Naive B cell (primary cell): ENCODE measurements around the gene DAAM2. TPM values are rescaled to one million over a fixed set of nuclear protein-coding genes. Genes with fewer than 3 reads are reported as not detected.

Experiments used
- ATAC-seq, 2 donors: fragments of 150-1000 bp; cut with Tn5 transposase; 2 replicates each; pipeline ENCODE4 v1.10.0; 2021; ENCODE audit warnings: low read depth in 2 of 2, mild to moderate bottlenecking in 2 of 2, moderate library complexity in 2 of 2
- DNase-seq: peaks from one replicate; pipeline ENCODE4 v3.0.0; 2022
- H3K27ac Mint-ChIP-seq, 6 donors: one replicate each; pipeline ENCODE4 v1.8.0; 2020 to 2022; ENCODE audit warnings: mild to moderate bottlenecking in 6 of 6, mixed read lengths in 6 of 6, moderate library complexity in 5 of 6, inconsistent platforms in 2 of 6
- H3K27me3 Mint-ChIP-seq, 3 donors: one replicate each; pipeline ENCODE4 v1.8.0; 2021 to 2022; ENCODE audit warnings: mixed read lengths in 3 of 3, mild to moderate bottlenecking in 1 of 3
- H3K36me3 Mint-ChIP-seq, 2 donors: one replicate each; pipeline ENCODE4 v1.8.0; 2020 to 2022; ENCODE audit warnings: mixed read lengths in 2 of 2, inconsistent platforms in 1 of 2, mild to moderate bottlenecking in 1 of 2
- H3K4me1 Mint-ChIP-seq, 3 donors: one replicate each; pipeline ENCODE4 v1.8.0; 2020 to 2022; ENCODE audit warnings: mixed read lengths in 3 of 3, inconsistent platforms in 1 of 3, mild to moderate bottlenecking in 1 of 3, moderate library complexity in 1 of 3
- H3K4me3 Mint-ChIP-seq, 8 donors: one replicate each; pipeline ENCODE4 v1.8.0; 2020 to 2022; ENCODE audit warnings: mild to moderate bottlenecking in 8 of 8, mixed read lengths in 8 of 8, moderate library complexity in 8 of 8, inconsistent platforms in 2 of 8
- H3K9me3 Mint-ChIP-seq, 7 donors: one replicate each; pipeline ENCODE4 v1.8.0; 2020 to 2022; ENCODE audit warnings: mixed read lengths in 7 of 7, mild to moderate bottlenecking in 5 of 7, inconsistent platforms in 2 of 7, moderate library complexity in 1 of 7
- polyA plus RNA-seq, 6 donors: library from polyadenylated mRNA; unstranded; fragments of 300-500 nt; fragmentation: Illumina TruSeq; gene quantifications; one replicate each; pipeline ENCODE4 v1.2.3, GENCODE V29; 2021; ENCODE audit warnings: low read depth in 6 of 6

The DAAM2 gene
- polyA plus RNA-seq, 6 donors from 2014 or later, result not detected

DNA sequence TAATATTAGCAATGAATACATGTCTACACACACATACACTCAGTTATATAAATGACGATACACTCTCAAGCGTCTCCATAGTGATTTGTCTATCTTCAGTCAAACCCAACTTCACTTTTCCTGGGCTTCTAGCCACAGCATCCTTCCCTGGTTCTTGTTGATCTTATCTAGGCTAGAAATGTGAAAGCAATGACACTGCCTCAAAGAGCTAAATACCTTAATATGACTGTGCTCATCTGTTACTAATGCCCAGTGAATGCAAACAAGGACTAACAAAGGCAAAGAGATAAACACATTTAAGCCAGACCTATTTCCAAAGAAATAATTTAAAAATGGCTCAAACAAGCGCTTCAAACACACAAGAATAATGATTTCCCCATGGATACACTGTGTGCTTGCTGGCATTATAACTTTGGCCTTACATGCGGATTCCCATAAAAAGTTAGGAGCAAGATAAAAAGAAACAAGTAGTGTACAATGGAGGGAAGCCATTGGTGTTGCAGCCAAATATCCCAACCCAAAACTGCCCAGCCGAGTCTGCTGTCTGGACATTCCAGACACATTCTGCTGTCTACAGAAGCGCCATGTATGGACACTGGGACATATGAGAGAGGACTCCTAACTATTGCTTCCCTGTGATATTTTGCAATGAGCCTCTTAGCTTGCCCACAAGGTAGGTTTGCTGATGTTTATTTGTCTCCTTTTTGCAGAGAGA lies 19.5 kb upstream of the DAAM2 start:
- no peak overlapping the region for H3K4me3 Mint-ChIP-seq
- no peak overlapping the region for H3K27ac Mint-ChIP-seq
- H3K36me3 Mint-ChIP-seq, result no peaks in the 10 kb centered on the region
- DNase-seq (no peak), ATAC-seq (no peak)
- no peaks in the 10 kb centered on the region for H3K4me1 Mint-ChIP-seq
- H3K27me3 Mint-ChIP-seq, result peaks cover 13 to 35% (median 21%) of the 10 kb centered on the region in 3 donors
- H3K9me3 Mint-ChIP-seq, result peaks cover 0 to 4% (median 1%) of the 10 kb centered on the region in 7 donors

DNA sequence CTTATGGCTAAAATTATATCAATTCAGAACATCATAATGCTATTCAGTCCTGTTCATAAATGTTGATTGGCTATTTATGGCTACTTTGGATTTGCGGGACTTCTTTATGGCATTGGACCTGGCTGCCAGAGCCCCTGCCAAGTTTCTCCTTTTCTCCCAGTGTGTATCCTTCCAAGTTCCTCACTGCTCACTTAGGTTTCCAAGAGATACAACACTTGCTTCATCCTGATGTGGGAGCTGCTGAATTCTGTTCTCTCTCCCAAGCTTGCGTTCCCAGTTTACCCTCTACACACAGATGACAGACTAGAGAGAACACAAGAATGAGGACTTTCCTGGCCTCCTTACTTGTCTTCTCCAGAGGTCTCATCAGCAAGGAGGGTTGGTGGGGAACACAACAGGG lies 18.4 kb upstream of the DAAM2 start:
- ATAC-seq (no peak), DNase-seq (no peak)
- H3K4me3 Mint-ChIP-seq, result no peak overlapping the region
- H3K4me1 Mint-ChIP-seq, result no peaks in the 10 kb centered on the region
- H3K27me3 Mint-ChIP-seq, result peaks cover 13 to 38% (median 21%) of the 10 kb centered on the region in 3 donors
- no peaks in the 10 kb centered on the region for H3K36me3 Mint-ChIP-seq
- H3K9me3 Mint-ChIP-seq, result peaks cover 0 to 4% (median 0%) of the 10 kb centered on the region in 7 donors
- no peak overlapping the region for H3K27ac Mint-ChIP-seq

DNA sequence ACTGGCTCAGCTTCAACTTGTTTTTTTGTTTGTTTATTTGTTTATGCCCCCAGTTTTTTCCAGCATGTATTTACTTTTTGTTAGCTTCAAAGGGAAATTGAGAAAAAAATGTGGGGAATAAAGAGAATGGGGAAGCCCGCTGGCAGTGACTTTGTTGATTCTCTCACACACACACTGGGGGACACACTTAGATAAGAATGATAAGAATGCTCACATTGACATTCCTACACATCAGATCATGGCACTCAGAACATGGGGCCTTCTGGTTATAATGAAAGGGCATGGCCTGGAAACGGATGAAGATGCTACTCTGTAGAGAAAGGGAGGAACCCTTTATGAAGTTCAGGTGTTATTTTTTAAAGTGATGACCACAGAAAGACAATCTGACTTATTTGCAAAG lies 15.6 kb upstream of the DAAM2 start:
- Mint-ChIP-seq H3K36me3 (no peaks in the 10 kb centered on the region), H3K9me3 (peaks cover 0 to 10% (median 0%) of the 10 kb centered on the region in 7 donors), H3K27ac (no peak overlapping the region), H3K4me3 (no peak overlapping the region), H3K27me3 (peaks cover 9 to 32% (median 10%) of the 10 kb centered on the region in 3 donors), H3K4me1 (no peaks in the 10 kb centered on the region)
- DNase-seq (no peak), ATAC-seq (no peak)

DNA sequence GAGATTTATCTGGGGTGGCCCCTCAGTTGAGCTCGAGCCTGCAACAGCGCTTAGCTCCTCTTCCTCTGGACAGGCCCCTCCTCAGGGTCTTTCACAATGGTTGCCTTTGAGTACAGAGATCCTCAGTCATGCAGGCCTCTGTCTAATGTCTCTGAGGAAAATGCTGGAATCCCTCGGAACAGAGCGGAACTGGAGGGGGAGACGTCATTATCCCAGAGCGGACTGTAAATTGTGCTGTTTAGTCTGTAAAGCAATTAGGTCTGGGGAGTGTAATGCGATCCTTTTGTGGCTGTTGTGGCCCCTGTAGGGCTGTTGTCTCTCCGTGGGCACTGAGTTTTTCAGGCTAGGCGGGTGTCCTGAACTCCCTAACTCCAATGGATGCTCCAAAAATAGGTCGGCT lies 15.0 kb upstream of the DAAM2 start:
- Mint-ChIP-seq H3K27me3 (peaks cover 9 to 32% (median 10%) of the 10 kb centered on the region in 3 donors), H3K4me3 (no peak overlapping the region), H3K27ac (no peak overlapping the region), H3K36me3 (no peaks in the 10 kb centered on the region), H3K4me1 (no peaks in the 10 kb centered on the region), H3K9me3 (peaks cover 0 to 10% (median 0%) of the 10 kb centered on the region in 7 donors)
- DNase-seq (no peak), ATAC-seq (no peak)

DNA sequence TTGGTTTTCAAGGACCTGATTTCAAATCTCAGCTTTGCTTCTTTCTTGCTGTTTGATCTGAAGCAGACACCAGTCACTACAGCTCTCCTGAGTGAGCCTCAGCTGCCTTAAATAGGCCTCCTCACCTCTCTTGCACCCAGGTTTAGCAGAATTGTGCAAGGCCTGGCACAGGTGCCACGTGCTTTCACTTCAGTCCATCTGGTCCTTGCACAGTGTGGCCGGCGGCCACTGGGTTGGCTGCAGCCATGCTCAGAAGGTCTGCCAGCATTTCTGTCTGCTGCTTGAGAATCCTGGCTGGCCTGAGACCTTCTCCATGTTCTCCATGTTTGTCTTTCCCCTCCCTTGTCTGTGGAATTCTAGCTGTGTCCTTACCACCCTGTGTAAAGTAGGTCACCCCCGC lies 14.5 kb upstream of the DAAM2 start:
- Mint-ChIP-seq H3K4me1 (no peaks in the 10 kb centered on the region), H3K27me3 (peaks cover 7 to 28% (median 9%) of the 10 kb centered on the region in 3 donors), H3K36me3 (no peaks in the 10 kb centered on the region), H3K9me3 (peaks cover 0 to 10% (median 0%) of the 10 kb centered on the region in 7 donors), H3K27ac (no peak overlapping the region), H3K4me3 (peak overlapping the region in 1 of 8 donors; percentile 52)
- ATAC-seq (no peak), DNase-seq (no peak)

DNA sequence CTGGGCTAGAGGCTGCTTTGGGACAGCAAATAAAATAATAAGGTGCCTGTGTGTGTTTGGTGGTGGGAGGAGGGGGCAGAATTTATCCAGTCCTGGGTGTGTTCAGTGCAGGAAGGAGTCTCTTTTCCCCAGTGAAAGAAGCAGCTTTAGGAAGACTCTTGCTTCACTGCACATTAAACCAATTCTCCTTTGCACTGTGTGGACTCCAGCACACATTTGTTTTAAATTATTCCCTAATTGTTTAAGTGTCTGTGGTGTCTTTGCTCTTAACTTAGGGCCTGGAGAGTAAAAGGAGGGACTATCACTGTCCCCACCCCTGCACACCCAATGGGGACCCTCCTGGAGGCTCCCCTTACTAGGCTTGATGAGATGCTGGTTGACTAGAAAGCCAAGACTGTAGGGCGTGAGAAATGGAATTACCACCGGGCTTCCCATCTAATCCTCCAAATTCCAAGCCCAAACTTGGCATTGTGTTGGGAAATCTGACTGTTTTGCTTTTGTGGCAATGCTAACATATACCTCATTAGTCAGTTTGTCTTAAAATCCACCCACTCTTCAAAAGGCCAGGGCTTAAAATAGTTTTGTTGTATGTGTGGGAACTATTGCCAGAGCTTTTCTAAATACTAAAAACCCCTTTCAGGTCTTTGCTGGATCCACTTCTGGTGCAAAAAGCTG lies 13.5 kb upstream of the DAAM2 start:
- Mint-ChIP-seq H3K4me1 (no peaks in the 10 kb centered on the region), H3K27ac (no peak overlapping the region), H3K4me3 (no peak overlapping the region), H3K9me3 (peaks cover 2 to 19% (median 5%) of the 10 kb centered on the region in 7 donors), H3K27me3 (peaks cover 5 to 28% (median 9%) of the 10 kb centered on the region in 3 donors), H3K36me3 (peaks cover 0 to 3% of the 10 kb centered on the region in 2 donors)
- no peak for DNase-seq
- ATAC-seq, result no peak

DNA sequence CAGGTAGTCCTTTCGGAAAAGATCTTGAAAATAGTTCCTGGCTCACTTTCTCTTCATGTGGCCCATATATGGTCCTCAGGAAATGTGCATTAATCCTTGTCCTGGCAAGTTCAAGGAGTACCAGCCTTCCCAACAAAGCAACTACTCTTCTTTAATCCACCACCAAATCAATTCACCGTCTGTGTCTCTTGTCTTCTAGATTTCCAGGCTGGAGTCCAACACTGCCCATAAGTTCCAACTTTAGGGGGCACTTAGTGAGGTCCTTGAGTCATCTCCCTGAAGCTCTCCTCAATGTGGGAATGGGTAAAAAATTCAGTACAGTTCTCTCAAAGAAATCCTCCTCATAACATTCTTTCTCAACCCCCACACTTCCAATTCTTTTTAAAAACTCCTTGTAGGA lies 6.9 kb upstream of the DAAM2 start:
- Mint-ChIP-seq H3K36me3 (peaks cover 0 to 5% of the 10 kb centered on the region in 2 donors), H3K27ac (no peak overlapping the region), H3K27me3 (peaks cover 22 to 44% (median 43%) of the 10 kb centered on the region in 3 donors), H3K4me1 (no peaks in the 10 kb centered on the region), H3K4me3 (no peak overlapping the region), H3K9me3 (peaks cover 4 to 25% (median 10%) of the 10 kb centered on the region in 7 donors)
- ATAC-seq (no peak), DNase-seq (no peak)

DNA sequence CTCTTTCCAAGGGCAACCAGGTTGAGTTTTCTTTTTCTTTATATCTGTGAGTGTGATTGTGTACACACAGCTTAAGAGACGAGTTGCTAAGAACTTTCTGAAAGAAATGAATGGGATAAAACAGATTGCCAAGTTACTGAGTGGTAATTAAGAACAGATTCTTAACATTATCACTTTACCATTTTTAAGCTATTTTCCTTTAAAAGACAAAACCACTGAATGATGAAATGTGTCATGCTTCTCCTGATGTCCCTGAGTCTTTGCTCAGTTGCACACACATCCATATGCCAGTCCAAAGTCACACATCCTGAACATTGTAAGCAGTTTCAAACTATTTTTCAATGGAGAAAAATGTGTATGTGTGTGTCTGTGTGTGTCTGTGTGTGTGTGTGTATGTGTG lies 5.5 kb upstream of the DAAM2 start:
- H3K9me3 Mint-ChIP-seq, result peaks cover 4 to 18% (median 10%) of the 10 kb centered on the region in 7 donors
- DNase-seq, result no peak
- H3K4me1 Mint-ChIP-seq, result no peaks in the 10 kb centered on the region
- ATAC-seq, result no peak
- no peak overlapping the region for H3K27ac Mint-ChIP-seq
- peaks cover 34 to 57% (median 56%) of the 10 kb centered on the region in 3 donors for H3K27me3 Mint-ChIP-seq
- H3K4me3 Mint-ChIP-seq, result no peak overlapping the region
- peaks cover 0 to 5% of the 10 kb centered on the region in 2 donors for H3K36me3 Mint-ChIP-seq

DNA sequence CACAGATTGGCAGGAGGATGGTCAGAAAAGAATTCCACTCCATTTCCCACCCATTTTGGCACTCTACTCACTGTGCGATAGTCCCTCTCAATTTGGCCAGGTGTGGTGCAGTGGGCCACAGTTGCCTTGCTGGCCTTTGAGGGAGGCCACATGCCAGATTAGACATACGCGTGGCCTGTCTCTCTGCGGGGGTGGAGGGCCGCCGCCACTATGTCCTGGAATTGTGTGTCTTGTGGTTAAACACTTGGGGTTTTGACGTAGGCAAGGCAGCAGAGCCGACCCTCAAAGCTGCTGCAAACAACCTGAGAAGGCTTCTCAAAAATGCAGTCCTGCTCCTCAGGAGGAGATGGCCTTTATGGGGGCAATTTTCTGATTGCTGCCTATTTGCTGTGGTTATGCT lies 4.9 kb upstream of the DAAM2 start:
- Mint-ChIP-seq H3K27ac (no peak overlapping the region), H3K27me3 (peaks cover 34 to 64% (median 62%) of the 10 kb centered on the region in 3 donors), H3K4me3 (no peak overlapping the region), H3K9me3 (peaks cover 4 to 18% (median 10%) of the 10 kb centered on the region in 7 donors), H3K4me1 (peaks cover 2 to 4% (median 4%) of the 10 kb centered on the region in 3 donors), H3K36me3 (peaks cover 0 to 5% of the 10 kb centered on the region in 2 donors)
- no peak for ATAC-seq
- DNase-seq, result no peak

DNA sequence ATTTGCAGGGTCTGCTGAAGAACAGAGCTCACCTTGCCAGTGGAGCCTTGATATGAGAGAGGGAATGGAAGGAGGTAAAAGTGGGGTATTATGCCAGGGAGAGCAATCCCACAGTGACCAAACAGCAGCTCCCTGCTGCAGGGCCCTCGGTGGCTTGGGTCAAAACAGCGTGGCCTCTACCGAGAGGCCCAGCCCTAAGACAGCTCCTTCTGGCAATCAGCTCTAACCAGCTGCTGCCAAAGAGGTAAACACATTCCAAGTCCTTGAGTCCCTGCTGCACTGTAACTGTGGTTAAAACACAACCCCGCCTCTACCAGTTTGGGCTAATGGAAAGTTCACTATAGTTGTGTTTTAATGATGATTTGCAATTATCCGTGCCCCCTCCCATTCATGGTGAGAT lies 1.4 kb upstream of the DAAM2 start:
- H3K27ac Mint-ChIP-seq, result peak overlapping the region in 1 of 6 donors; percentile 8
- peaks cover 54 to 88% (median 80%) of the 10 kb centered on the region in 3 donors for H3K27me3 Mint-ChIP-seq
- H3K4me1 Mint-ChIP-seq, result peaks cover 4 to 11% (median 9%) of the 10 kb centered on the region in 3 donors
- DNase-seq (no peak), ATAC-seq (no peak)
- no peak overlapping the region for H3K4me3 Mint-ChIP-seq
- H3K9me3 Mint-ChIP-seq, result peaks cover 0 to 2% (median 0%) of the 10 kb centered on the region in 7 donors
- no peaks in the 10 kb centered on the region for H3K36me3 Mint-ChIP-seq

DNA sequence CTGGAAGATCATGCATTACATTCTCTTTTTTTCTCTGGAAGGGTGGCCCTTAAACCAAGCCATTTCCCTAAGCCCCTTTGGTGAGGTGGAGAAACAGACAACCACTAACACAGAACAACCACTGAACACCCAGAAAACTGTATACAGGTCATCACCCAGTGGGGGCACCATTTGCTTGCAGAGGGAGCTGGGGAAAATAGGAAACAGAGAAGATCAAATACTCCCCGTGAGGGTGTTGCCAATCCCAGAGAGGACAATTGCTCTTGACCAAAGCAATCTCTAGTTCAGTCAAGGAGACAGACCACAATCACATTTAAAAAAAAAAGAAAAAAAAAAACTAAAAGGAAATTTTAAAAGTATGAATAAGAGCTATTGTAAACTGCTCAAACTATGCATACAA lies 865 bp upstream of the DAAM2 start:
- Mint-ChIP-seq H3K27ac (peak overlapping the region in 1 of 6 donors; percentile 9), H3K9me3 (peaks cover 0 to 3% (median 0%) of the 10 kb centered on the region in 7 donors), H3K27me3 (peaks cover 54 to 91% (median 86%) of the 10 kb centered on the region in 3 donors), H3K4me1 (peaks cover 4 to 11% (median 9%) of the 10 kb centered on the region in 3 donors), H3K36me3 (no peaks in the 10 kb centered on the region), H3K4me3 (no peak overlapping the region)
- no peak for ATAC-seq
- no peak for DNase-seq

DNA sequence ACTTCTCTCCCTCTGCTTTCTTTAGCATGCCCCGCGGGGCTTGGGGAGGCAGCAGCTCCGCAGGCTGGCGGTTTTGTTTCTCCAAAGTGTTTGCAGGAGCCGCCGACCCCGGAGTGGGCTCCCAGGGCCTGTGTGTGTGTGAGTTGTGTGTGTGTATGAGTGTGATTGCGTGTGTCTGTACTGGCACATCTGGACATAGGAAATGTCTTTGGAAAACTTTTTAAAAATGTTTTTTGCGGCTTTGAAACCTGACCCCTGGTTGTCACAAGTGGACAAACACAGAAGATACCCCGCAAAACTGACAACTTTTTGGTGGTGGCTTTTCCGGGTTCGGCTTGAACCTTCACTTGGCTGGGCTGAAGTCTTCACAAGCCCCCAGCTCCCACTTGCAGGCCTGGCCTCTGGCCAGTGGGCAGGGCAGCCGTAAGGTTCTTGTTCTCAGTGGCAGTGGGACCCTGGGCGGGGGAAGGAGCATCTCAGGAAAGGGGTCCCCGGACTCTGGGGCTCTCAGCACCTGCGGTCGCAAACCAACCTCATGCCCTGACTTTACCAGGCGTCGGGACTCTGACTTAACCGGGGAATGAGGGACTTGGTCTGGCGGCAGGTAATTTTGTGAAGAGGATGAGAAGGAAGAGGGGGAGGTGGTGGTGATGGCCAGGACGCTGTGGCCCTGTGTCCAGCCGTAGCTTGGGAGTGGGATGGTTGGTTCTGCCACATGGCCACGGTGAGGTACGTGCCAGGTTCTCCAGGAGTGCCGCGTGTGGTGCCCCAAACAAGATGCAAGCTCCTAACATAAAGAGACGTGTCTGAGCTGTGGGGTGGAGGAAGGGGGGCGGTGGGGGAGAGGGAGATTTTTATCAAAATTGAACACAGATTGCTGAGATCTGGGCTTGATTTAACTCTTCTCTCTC lies 619 bp downstream of the DAAM2 start:
- no peaks in the 10 kb centered on the region for H3K36me3 Mint-ChIP-seq
- peaks cover 4 to 11% (median 9%) of the 10 kb centered on the region in 3 donors for H3K4me1 Mint-ChIP-seq
- peaks cover 54 to 85% (median 77%) of the 10 kb centered on the region in 3 donors for H3K27me3 Mint-ChIP-seq
- no peak for ATAC-seq
- H3K27ac Mint-ChIP-seq, result peak overlapping the region in 2 of 6 donors; percentile 26 to 27
- peak overlapping the region in 1 of 8 donors; percentile 3 for H3K4me3 Mint-ChIP-seq
- peaks cover 0 to 4% (median 0%) of the 10 kb centered on the region in 7 donors for H3K9me3 Mint-ChIP-seq
- DNase-seq, result no peak

DNA sequence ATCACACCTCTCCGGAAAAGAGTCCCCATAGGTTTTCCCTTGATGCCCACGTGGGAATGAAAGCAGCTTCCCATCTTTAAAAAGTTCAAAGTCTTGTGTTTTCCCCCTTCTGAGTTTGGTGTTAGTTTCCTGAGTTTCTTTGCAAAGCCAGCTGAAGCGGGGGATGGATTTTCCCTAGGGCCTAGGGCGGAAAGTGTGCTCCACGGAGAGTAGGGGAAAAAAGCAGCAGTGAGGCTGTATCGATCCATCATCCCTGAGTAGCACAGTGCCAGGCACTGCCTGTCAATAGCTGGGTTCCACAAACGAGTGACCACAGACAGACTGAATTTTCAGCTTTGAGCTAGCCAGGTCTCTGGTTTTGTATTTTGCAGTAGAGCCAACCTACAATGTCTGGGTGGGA lies 1.3 kb downstream of the DAAM2 start:
- DNase-seq, result no peak
- H3K36me3 Mint-ChIP-seq, result no peaks in the 10 kb centered on the region
- peaks cover 55 to 79% (median 74%) of the 10 kb centered on the region in 3 donors for H3K27me3 Mint-ChIP-seq
- no peak overlapping the region for H3K27ac Mint-ChIP-seq
- peaks cover 0 to 4% (median 0%) of the 10 kb centered on the region in 7 donors for H3K9me3 Mint-ChIP-seq
- H3K4me1 Mint-ChIP-seq, result peaks cover 4 to 11% (median 9%) of the 10 kb centered on the region in 3 donors
- ATAC-seq, result no peak
- no peak overlapping the region for H3K4me3 Mint-ChIP-seq
